ENCODE data around the gene MAP7.

DNA sequence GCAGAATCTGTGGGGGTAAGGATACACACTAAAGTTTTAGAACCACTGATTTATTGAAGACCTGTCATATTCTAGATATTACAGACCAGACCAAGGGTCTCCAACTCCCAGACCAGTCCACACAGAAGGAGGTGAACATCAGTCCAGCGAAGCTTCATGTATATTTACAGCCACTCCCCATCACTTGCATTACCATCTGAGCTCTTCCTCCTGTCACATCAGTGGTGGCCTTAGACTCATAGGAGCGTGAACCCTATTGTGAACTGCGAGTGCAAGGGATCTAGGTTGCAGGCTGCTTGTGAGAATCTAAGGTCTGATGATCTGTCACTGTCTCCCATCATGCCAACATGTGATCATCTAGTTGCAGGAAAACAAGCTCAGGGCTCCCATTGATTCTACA lies 255.6 kb downstream of the MAP7 start:
- TF ChIP-seq EP300 (IDR thresholded peaks at IDR 0.05; ENCODE audit: low read depth) (no peak), POLR2A (IDR thresholded peaks at IDR 0.05) (no peak), POLR2AphosphoS5 (IDR thresholded peaks at IDR 0.05) (no peak)
- TF ChIP-seq, protein P1, sequence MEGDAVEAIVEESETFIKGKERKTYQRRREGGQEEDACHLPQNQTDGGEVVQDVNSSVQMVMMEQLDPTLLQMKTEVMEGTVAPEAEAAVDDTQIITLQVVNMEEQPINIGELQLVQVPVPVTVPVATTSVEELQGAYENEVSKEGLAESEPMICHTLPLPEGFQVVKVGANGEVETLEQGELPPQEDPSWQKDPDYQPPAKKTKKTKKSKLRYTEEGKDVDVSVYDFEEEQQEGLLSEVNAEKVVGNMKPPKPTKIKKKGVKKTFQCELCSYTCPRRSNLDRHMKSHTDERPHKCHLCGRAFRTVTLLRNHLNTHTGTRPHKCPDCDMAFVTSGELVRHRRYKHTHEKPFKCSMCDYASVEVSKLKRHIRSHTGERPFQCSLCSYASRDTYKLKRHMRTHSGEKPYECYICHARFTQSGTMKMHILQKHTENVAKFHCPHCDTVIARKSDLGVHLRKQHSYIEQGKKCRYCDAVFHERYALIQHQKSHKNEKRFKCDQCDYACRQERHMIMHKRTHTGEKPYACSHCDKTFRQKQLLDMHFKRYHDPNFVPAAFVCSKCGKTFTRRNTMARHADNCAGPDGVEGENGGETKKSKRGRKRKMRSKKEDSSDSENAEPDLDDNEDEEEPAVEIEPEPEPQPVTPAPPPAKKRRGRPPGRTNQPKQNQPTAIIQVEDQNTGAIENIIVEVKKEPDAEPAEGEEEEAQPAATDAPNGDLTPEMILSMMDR (IDR thresholded peaks at IDR 0.05) = no peak

Data from transverse colon (tissue), 4 donors.